Heart left ventricle (tissue), 13 donors: ENCODE results near the gene GAK.

Source experiments
- CTCF ChIP-seq, 12 donors: fragments of 200-600 bp; sonication (generic) in 4 of 12; IDR thresholded peaks; one replicate each; pipeline versions ENCODE4 v1.5.0 to v1.8.0; 2018 to 2022; ENCODE audit warnings: antibody characterized with exemption in 12 of 12, mild to moderate bottlenecking in 5 of 12
- POLR2A ChIP-seq, 2 donors: fragments of 450-650 bp; IDR thresholded peaks; one replicate each; pipeline ENCODE4 v1.6.1; 2017; ENCODE audit warnings: antibody characterized with exemption in 2 of 2, mild to moderate bottlenecking in 2 of 2, moderate library complexity in 2 of 2
- donor health status: ischemic (EF 13 %, LVEDD 7.1; RV severe dilation, severe dysfunction).
- donor health status: DM: no; HTN: yes; CAD: no.
- donor health status: DM: no; HTN: no; CAD: no.
- donor health status: ischemic (EF 25% LVEDD 6.9; RV normal size, moderate dysfunction).
- donor health status: ischemic (EF 25% LVEDD 5.7; RV mildly dilated, moderate dysfunction).
- donor health status: ischemic (EF 35%, LVEDD 5.7; RV mildly dilated, moderate dysfunction).
- donor health status: nonischemic (EF 11% LVEDD 7.7; RV severe dilation, severe dysfunction).
- donor health status: DM: yes; HTN: yes; CAD: no.
- donor health status: PGD.
- donor health status: ischemic (EF 29% LVEDD 5.4; RV normal size, mild dysfunction).
- donor health status: nonischemic (EF 23%, LVEDD 6.1; RV moderate dilation, normal function).

DNA sequence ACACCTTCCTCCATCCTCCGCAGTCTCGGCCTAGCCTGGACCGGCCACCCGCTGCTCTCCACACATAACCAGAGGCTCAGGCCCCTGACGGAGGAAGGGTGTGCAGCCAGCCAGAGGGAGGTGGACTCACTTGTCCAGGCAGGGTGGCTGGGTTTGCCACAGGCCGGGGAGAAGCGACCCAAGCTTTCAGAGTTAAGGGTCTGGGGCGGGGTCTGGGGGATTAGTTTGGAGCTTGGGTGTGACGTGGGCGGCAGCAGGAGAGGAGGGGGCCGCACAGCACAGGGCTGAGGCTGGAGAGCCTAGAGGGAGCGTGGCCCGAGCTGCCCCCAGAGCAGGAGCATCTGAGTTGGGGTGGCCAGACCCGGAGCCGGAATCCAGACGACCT, 83.8 kb downstream of the GAK start:
- TF ChIP-seq POLR2A (IDR thresholded peaks at IDR 0.05) = no peak
- no peak for TF ChIP-seq CTCF (IDR thresholded peaks at IDR 0.05)
